ENCODE data around the gene H19.

- TF ChIP-seq, protein P1, sequence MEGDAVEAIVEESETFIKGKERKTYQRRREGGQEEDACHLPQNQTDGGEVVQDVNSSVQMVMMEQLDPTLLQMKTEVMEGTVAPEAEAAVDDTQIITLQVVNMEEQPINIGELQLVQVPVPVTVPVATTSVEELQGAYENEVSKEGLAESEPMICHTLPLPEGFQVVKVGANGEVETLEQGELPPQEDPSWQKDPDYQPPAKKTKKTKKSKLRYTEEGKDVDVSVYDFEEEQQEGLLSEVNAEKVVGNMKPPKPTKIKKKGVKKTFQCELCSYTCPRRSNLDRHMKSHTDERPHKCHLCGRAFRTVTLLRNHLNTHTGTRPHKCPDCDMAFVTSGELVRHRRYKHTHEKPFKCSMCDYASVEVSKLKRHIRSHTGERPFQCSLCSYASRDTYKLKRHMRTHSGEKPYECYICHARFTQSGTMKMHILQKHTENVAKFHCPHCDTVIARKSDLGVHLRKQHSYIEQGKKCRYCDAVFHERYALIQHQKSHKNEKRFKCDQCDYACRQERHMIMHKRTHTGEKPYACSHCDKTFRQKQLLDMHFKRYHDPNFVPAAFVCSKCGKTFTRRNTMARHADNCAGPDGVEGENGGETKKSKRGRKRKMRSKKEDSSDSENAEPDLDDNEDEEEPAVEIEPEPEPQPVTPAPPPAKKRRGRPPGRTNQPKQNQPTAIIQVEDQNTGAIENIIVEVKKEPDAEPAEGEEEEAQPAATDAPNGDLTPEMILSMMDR (IDR thresholded peaks at IDR 0.05; ENCODE audit: low read length), result no peak
- no peak for TF ChIP-seq EZH2 (IDR thresholded peaks at IDR 0.05; ENCODE audit: borderline replicate concordance, low read length)
These were observed 18.7 kb downstream of the H19 start for GRCh38 chr11:1978720-1979473.

All from OCI-LY1 (cell line).